GM12878 (cell line): ENCODE measurements around the gene MEF2D. TPM values are rescaled to one million over a fixed set of nuclear protein-coding genes. Genes with fewer than 3 reads are reported as not detected.

ENCODE experiments used
- CHD1 ChIP-seq: IDR thresholded peaks from 2 replicates; pipeline ENCODE4 v1.6.1; 2012; ENCODE audit warnings: low read depth, low read length, improper control_type of control experiment
- GABPA ChIP-seq: IDR thresholded peaks from 2 replicates; pipeline ENCODE4 v1.6.1; 2014; ENCODE audit warnings: antibody characterized with exemption, low read depth, mild to moderate bottlenecking, inconsistent platforms
- IRF5 ChIP-seq: fragments of 450-650 bp; IDR thresholded peaks from 2 replicates; pipeline ENCODE4 v1.6.1; 2017; ENCODE audit warnings: borderline replicate concordance
- MTA3 ChIP-seq: IDR thresholded peaks from 2 replicates; pipeline ENCODE4 v1.6.1; 2012; ENCODE audit warnings: low read length, inconsistent platforms, borderline replicate concordance
- NBN ChIP-seq: fragments of 450-650 bp; IDR thresholded peaks from 2 replicates; pipeline ENCODE4 v1.6.1; 2016
- TCF7 ChIP-seq: IDR thresholded peaks from 2 replicates; pipeline ENCODE4 v1.6.1; 2014; ENCODE audit warnings: antibody characterized with exemption, borderline replicate concordance
- ZBTB33 ChIP-seq: fragments of 450-650 bp; IDR thresholded peaks from 2 replicates; pipeline ENCODE4 v1.6.1; 2017; ENCODE audit warnings: mild to moderate bottlenecking
- ZNF384 ChIP-seq: IDR thresholded peaks from 2 replicates; pipeline ENCODE4 v1.6.1; 2012; ENCODE audit warnings: low read depth, mild to moderate bottlenecking, low read length, improper control_type of control experiment, borderline replicate concordance
- polyA plus RNA-seq, 11 experiments: library from polyadenylated mRNA; depleted of rRNA in 4 of 11; unstranded in 6 of 11; stranded (reverse) in 5 of 11; fragments of >200 nt; fragmentation: Nextera tagmentation in 4 of 11; fragmentation: Illumina TruSeq in 1 of 11; extraction: Ambion mirVana in 4 of 11; extraction: Trizol in 1 of 11; gene quantifications; 1 replicate in 1 of 11; 2 replicates in 10 of 11; pipeline versions ENCODE4 v1.2.1 to v1.2.3, GENCODE V29; 2011 to 2016; ENCODE audit warnings: inconsistent platforms in 2 of 11, missing spikeins in 2 of 11, low read depth in 1 of 11
- total RNA-seq, 4 experiments: library from RNA; depleted of rRNA in 3 of 4; stranded (reverse); fragments of >200 nt in 3 of 4; fragmentation: Illumina TruSeq in 1 of 4; extraction: Trizol in 1 of 4; gene quantifications; 2 replicates each; pipeline versions ENCODE4 v1.2.1 to v1.2.3, GENCODE V29; 2013 to 2021
- TF ChIP-seq, protein P1 (sequence below): fragments of 450-650 bp; formaldehyde crosslinking; IDR thresholded peaks from 2 replicates; pipeline ENCODE4 v1.5.0; 2022; ENCODE audit warnings: mild to moderate bottlenecking, missing genetic modification characterization
- TF ChIP-seq, protein P2 (sequence below): fragments of 150-350 bp; IDR thresholded peaks from 2 replicates; pipeline ENCODE4 v1.6.1; 2014; ENCODE audit warnings: mild to moderate bottlenecking, low read depth, low read length
- TF ChIP-seq, protein P3 (sequence below): fragments of 450-650 bp; IDR thresholded peaks from 2 replicates; pipeline ENCODE4 v1.6.1; 2016; ENCODE audit warnings: mild to moderate bottlenecking, moderate library complexity, borderline replicate concordance

Gene MEF2D
- total and polyA plus RNA-seq, 10 of the 15 experiments (the other 5 are each of a cell fraction or from before 2014, with no cell fraction given) = 0.61 to 53.0 (median 15.2) TPM

DNA sequence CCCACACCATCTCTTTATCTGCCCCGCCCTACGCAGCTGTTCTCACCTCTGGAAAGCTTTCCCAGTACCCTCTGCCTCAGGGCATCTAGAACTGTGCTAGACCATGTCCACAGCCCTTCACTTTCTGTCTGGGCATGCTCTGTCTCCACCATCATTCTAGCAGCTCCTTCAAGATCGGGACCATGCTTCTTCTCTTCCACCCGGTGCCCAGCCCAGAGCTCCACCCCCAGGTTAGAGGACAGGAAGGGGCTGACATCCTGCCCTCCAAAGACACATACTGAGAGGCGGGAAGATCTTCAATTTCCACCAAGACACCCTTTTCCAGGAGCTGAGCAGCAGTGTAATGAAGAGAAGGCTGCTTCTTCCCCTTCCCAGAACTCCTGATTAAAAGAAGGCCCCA is 27.7 kb upstream of the MEF2D start (continued):
- no peak for TF ChIP-seq ZBTB33
- TF ChIP-seq, protein P1, sequence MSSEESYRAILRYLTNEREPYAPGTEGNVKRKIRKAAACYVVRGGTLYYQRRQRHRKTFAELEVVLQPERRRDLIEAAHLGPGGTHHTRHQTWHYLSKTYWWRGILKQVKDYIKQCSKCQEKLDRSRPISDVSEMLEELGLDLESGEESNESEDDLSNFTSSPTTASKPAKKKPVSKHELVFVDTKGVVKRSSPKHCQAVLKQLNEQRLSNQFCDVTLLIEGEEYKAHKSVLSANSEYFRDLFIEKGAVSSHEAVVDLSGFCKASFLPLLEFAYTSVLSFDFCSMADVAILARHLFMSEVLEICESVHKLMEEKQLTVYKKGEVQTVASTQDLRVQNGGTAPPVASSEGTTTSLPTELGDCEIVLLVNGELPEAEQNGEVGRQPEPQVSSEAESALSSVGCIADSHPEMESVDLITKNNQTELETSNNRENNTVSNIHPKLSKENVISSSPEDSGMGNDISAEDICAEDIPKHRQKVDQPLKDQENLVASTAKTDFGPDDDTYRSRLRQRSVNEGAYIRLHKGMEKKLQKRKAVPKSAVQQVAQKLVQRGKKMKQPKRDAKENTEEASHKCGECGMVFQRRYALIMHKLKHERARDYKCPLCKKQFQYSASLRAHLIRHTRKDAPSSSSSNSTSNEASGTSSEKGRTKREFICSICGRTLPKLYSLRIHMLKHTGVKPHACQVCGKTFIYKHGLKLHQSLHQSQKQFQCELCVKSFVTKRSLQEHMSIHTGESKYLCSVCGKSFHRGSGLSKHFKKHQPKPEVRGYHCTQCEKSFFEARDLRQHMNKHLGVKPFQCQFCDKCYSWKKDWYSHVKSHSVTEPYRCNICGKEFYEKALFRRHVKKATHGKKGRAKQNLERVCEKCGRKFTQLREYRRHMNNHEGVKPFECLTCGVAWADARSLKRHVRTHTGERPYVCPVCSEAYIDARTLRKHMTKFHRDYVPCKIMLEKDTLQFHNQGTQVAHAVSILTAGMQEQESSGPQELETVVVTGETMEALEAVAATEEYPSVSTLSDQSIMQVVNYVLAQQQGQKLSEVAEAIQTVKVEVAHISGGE (CRISPR knock-in tag) = no peak
- TF ChIP-seq IRF5 = no peak
- no peak for TF ChIP-seq NBN
- TF ChIP-seq, protein P2, sequence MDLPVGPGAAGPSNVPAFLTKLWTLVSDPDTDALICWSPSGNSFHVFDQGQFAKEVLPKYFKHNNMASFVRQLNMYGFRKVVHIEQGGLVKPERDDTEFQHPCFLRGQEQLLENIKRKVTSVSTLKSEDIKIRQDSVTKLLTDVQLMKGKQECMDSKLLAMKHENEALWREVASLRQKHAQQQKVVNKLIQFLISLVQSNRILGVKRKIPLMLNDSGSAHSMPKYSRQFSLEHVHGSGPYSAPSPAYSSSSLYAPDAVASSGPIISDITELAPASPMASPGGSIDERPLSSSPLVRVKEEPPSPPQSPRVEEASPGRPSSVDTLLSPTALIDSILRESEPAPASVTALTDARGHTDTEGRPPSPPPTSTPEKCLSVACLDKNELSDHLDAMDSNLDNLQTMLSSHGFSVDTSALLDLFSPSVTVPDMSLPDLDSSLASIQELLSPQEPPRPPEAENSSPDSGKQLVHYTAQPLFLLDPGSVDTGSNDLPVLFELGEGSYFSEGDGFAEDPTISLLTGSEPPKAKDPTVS = no peak
- no peak for TF ChIP-seq TCF7
- TF ChIP-seq ZNF384 = no peak
- TF ChIP-seq, protein P3, sequence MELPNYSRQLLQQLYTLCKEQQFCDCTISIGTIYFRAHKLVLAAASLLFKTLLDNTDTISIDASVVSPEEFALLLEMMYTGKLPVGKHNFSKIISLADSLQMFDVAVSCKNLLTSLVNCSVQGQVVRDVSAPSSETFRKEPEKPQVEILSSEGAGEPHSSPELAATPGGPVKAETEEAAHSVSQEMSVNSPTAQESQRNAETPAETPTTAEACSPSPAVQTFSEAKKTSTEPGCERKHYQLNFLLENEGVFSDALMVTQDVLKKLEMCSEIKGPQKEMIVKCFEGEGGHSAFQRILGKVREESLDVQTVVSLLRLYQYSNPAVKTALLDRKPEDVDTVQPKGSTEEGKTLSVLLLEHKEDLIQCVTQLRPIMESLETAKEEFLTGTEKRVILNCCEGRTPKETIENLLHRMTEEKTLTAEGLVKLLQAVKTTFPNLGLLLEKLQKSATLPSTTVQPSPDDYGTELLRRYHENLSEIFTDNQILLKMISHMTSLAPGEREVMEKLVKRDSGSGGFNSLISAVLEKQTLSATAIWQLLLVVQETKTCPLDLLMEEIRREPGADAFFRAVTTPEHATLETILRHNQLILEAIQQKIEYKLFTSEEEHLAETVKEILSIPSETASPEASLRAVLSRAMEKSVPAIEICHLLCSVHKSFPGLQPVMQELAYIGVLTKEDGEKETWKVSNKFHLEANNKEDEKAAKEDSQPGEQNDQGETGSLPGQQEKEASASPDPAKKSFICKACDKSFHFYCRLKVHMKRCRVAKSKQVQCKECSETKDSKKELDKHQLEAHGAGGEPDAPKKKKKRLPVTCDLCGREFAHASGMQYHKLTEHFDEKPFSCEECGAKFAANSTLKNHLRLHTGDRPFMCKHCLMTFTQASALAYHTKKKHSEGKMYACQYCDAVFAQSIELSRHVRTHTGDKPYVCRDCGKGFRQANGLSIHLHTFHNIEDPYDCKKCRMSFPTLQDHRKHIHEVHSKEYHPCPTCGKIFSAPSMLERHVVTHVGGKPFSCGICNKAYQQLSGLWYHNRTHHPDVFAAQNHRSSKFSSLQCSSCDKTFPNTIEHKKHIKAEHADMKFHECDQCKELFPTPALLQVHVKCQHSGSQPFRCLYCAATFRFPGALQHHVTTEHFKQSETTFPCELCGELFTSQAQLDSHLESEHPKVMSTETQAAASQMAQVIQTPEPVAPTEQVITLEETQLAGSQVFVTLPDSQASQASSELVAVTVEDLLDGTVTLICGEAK = no peak
- no peak for TF ChIP-seq GABPA
- no peak for TF ChIP-seq CHD1
- TF ChIP-seq MTA3 = no peak
- TF ChIP-seq, all 136 proteins: peak for 0
